SK-N-SH (cell line): Measurements from ENCODE around the gene CCL4.

Experiments used
- EZH2phosphoT487 ChIP-seq: fragments of 200-600 bp; sonication (generic); IDR thresholded peaks from 2 replicates; pipeline ENCODE4 v1.6.1; 2017; ENCODE audit warnings: low read depth, mixed run types, mild to moderate bottlenecking, antibody characterized with exemption, moderate library complexity, borderline replicate concordance
- FOXJ3 ChIP-seq: sonication (generic); formaldehyde crosslinking; IDR thresholded peaks from 2 replicates; pipeline ENCODE4 v1.5.1; 2020; ENCODE audit warnings: mild to moderate bottlenecking, missing genetic modification reagents
- JUND ChIP-seq: IDR thresholded peaks from 2 replicates; pipeline ENCODE4 v1.4.0; 2012
- POLR2AphosphoS5 ChIP-seq: IDR thresholded peaks from 2 replicates; pipeline ENCODE4 v1.6.1; 2012; ENCODE audit warnings: low read depth, low read length
- SIN3A ChIP-seq: IDR thresholded peaks from 2 replicates; pipeline ENCODE4 v1.6.1; 2012; ENCODE audit warnings: low read depth, mild to moderate bottlenecking, low read length, moderate library complexity, borderline replicate concordance
- TCF12 ChIP-seq: IDR thresholded peaks from 2 replicates; pipeline ENCODE4 v1.4.0; 2012
- TEAD4 ChIP-seq: IDR thresholded peaks from 2 replicates; pipeline ENCODE4 v1.4.0; 2012; ENCODE audit warnings: mild to moderate bottlenecking, borderline replicate concordance; ENCODE audit not compliant: insufficient read depth
- TF ChIP-seq, protein P1 (sequence below): fragments of 150-350 bp; IDR thresholded peaks from 2 replicates; pipeline ENCODE4 v1.6.1; 2017; ENCODE audit warnings: antibody characterized with exemption, low read length, low read depth, borderline replicate concordance
- TF ChIP-seq, protein P2 (sequence below): fragments of 200-600 bp; sonication (generic); IDR thresholded peaks from 2 replicates; pipeline ENCODE4 v1.6.1; 2017; ENCODE audit warnings: antibody characterized with exemption, mild to moderate bottlenecking, moderate library complexity
- TF ChIP-seq, protein P3 (sequence below): IDR thresholded peaks from 2 replicates; pipeline ENCODE4 v1.4.0; 2012; ENCODE audit warnings: low read depth
- TF ChIP-seq, protein P4 (sequence below): IDR thresholded peaks from 2 replicates; pipeline ENCODE4 v1.4.0; 2012; ENCODE audit warnings: low read depth, borderline replicate concordance

DNA sequence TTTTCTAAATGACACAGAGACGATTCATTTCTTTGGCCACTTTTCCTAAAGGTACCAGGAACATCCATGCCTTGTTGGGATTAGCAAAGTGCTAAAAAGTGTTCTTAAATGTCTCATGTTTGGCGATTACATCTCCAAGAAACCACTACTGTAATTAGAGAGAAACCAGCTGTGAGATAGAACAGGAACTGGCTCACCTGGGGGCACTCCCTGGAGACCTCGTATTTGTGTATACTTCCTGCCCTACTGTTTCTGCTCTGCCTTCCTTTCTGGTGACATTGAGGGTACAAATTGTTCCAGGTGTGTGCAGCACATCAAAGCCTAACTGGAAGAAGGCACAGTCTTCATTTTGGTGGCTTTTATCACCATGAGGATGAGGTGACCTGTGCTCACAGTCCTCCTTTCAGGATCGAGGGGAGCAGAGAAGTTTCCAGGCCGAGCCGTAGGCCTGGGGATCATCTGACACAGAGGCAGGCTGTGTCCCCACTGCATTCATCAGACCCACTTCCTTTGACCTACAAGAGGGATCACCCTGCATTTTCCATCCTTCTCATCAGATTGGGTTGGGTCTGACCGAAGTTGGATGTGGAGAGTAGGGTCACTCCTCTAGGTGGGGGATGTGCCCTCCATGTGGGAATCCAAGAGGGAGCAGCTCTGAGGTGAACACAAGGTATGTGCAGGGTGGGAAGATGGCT is 23.7 kb downstream of the CCL4 start:
- TF ChIP-seq, protein P1, sequence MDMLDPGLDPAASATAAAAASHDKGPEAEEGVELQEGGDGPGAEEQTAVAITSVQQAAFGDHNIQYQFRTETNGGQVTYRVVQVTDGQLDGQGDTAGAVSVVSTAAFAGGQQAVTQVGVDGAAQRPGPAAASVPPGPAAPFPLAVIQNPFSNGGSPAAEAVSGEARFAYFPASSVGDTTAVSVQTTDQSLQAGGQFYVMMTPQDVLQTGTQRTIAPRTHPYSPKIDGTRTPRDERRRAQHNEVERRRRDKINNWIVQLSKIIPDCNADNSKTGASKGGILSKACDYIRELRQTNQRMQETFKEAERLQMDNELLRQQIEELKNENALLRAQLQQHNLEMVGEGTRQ = no peak
- TF ChIP-seq, protein P2, sequence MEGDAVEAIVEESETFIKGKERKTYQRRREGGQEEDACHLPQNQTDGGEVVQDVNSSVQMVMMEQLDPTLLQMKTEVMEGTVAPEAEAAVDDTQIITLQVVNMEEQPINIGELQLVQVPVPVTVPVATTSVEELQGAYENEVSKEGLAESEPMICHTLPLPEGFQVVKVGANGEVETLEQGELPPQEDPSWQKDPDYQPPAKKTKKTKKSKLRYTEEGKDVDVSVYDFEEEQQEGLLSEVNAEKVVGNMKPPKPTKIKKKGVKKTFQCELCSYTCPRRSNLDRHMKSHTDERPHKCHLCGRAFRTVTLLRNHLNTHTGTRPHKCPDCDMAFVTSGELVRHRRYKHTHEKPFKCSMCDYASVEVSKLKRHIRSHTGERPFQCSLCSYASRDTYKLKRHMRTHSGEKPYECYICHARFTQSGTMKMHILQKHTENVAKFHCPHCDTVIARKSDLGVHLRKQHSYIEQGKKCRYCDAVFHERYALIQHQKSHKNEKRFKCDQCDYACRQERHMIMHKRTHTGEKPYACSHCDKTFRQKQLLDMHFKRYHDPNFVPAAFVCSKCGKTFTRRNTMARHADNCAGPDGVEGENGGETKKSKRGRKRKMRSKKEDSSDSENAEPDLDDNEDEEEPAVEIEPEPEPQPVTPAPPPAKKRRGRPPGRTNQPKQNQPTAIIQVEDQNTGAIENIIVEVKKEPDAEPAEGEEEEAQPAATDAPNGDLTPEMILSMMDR = no peak
- TF ChIP-seq TEAD4 = no peak
- no peak for TF ChIP-seq POLR2AphosphoS5
- TF ChIP-seq, protein P3, sequence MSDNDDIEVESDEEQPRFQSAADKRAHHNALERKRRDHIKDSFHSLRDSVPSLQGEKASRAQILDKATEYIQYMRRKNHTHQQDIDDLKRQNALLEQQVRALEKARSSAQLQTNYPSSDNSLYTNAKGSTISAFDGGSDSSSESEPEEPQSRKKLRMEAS = no peak
- TF ChIP-seq FOXJ3 (CRISPR knock-in tag) = no peak
- no peak for TF ChIP-seq JUND
- no peak for TF ChIP-seq SIN3A
- TF ChIP-seq TCF12 = no peak
- TF ChIP-seq EZH2phosphoT487 = no peak
- TF ChIP-seq, protein P4, sequence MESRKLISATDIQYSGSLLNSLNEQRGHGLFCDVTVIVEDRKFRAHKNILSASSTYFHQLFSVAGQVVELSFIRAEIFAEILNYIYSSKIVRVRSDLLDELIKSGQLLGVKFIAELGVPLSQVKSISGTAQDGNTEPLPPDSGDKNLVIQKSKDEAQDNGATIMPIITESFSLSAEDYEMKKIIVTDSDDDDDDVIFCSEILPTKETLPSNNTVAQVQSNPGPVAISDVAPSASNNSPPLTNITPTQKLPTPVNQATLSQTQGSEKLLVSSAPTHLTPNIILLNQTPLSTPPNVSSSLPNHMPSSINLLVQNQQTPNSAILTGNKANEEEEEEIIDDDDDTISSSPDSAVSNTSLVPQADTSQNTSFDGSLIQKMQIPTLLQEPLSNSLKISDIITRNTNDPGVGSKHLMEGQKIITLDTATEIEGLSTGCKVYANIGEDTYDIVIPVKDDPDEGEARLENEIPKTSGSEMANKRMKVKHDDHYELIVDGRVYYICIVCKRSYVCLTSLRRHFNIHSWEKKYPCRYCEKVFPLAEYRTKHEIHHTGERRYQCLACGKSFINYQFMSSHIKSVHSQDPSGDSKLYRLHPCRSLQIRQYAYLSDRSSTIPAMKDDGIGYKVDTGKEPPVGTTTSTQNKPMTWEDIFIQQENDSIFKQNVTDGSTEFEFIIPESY = no peak
